ENCODE data around the gene INPP5A.

GRCh38 chr10:132488231-132488821, 49.3 kb upstream of the INPP5A start:
- TF ChIP-seq CTCF (IDR thresholded peaks at IDR 0.05), result no peak
- no peak for TF ChIP-seq EP300 (IDR thresholded peaks at IDR 0.05)

Measured in sigmoid colon (tissue), 4 donors.